SK-N-SH (cell line): Measurements from ENCODE around the gene KIF6. TPM values are rescaled to one million over a fixed set of nuclear protein-coding genes. Genes with fewer than 3 reads are reported as not detected.

Source experiments
- CTCF ChIA-PET: fragments of 300-600, 350-600 bp; formaldehyde crosslinking; extraction: SDS; loops from one replicate; lab custom pipeline; 2021; lab: Yijun Ruan, JAX
- POLR2A ChIA-PET: fragments of 350-600 bp; sonication (Branson Sonifier 250); formaldehyde crosslinking; extraction: SDS; loops from one replicate; lab custom pipeline; 2020; ENCODE audit warnings: antibody characterized with exemption, inconsistent platforms; lab: Yijun Ruan, JAX
- DNase-seq: peaks from one replicate; pipeline ENCODE4 v3.0.0; 2012
- H2AFZ ChIP-seq: fragments of 200-600 bp; sonication (generic); 2 replicates; pipeline ENCODE4 v1.8.1; 2016; ENCODE audit warnings: antibody characterized with exemption, mild to moderate bottlenecking, low read depth
- H3F3A ChIP-seq: fragments of 200-600 bp; sonication (generic); replicated peaks from 2 replicates; pipeline ENCODE3; 2016; ENCODE audit warnings: antibody characterized with exemption, mild to moderate bottlenecking; ENCODE audit not compliant: insufficient read depth
- H3K27ac ChIP-seq, 2 experiments: fragments of 200-500 bp in 1 of 2; fragments of 200-600 bp in 1 of 2; sonication (Bioruptor generic) in 1 of 2; sonication (generic), shearing (Covaris generic) in 1 of 2; 2 replicates each; pipeline versions ENCODE4 v1.5.1 to v1.6.1; 2014 to 2016; ENCODE audit warnings: low read depth in 2 of 2, inconsistent platforms in 1 of 2, low read length in 1 of 2, mild to moderate bottlenecking in 1 of 2, mixed read lengths in 1 of 2
- H3K27me3 ChIP-seq: fragments of 200-600 bp; sonication (generic), shearing (Covaris generic); 2 replicates; pipeline ENCODE4 v1.6.1; 2016; ENCODE audit warnings: mixed run types; ENCODE audit not compliant: insufficient read depth
- H3K36me3 ChIP-seq, 2 experiments: fragments of 200-500 bp in 1 of 2; fragments of 200-600 bp in 1 of 2; sonication (Bioruptor generic) in 1 of 2; sonication (generic) in 1 of 2; replicated peaks in 1 of 2; 2 replicates each; pipeline versions ENCODE3 to v1.5.1; 2014 to 2016; ENCODE audit warnings: low read length in 1 of 2, mild to moderate bottlenecking in 1 of 2; ENCODE audit not compliant: insufficient read depth in 2 of 2, control insufficient read depth in 1 of 2
- H3K4me1 ChIP-seq, 2 experiments: fragments of 200-500 bp in 1 of 2; fragments of 200-600 bp in 1 of 2; sonication (Bioruptor generic) in 1 of 2; sonication (generic), shearing (Covaris generic) in 1 of 2; 2 replicates each; pipeline versions ENCODE4 v1.5.1 to v1.6.1; 2014 to 2016; ENCODE audit warnings: low read depth in 1 of 2, low read length in 1 of 2, mixed run types in 1 of 2; ENCODE audit not compliant: insufficient read depth in 2 of 2, control insufficient read depth in 1 of 2
- H3K4me2 ChIP-seq: fragments of 200-600 bp; sonication (generic), shearing (Covaris generic); 2 replicates; pipeline ENCODE4 v1.6.1; 2017; ENCODE audit warnings: mixed run types
- H3K4me3 ChIP-seq, 2 experiments: fragments of 200-500 bp in 1 of 2; fragments of 200-600 bp in 1 of 2; sonication (Bioruptor generic) in 1 of 2; sonication (generic), shearing (Covaris generic) in 1 of 2; 2 replicates each; pipeline versions ENCODE4 v1.5.1 to v1.8.1; 2014 to 2016; ENCODE audit warnings: low read depth in 2 of 2, inconsistent platforms in 1 of 2, low read length in 1 of 2, mild to moderate bottlenecking in 1 of 2, mixed read lengths in 1 of 2, moderate library complexity in 1 of 2
- H3K79me2 ChIP-seq: fragments of 200-600 bp; sonication (generic); 2 replicates; pipeline ENCODE4 v1.8.1; 2017; ENCODE audit warnings: mild to moderate bottlenecking; ENCODE audit not compliant: insufficient read depth
- H3K9ac ChIP-seq: fragments of 200-600 bp; sonication (generic); 2 replicates; pipeline ENCODE4 v1.6.1; 2017; ENCODE audit warnings: mixed run types
- H3K9me2 ChIP-seq: fragments of 200-600 bp; sonication (generic); 2 replicates; pipeline ENCODE4 v1.6.1; 2017; ENCODE audit warnings: mixed run types
- H3K9me3 ChIP-seq: fragments of 200-600 bp; sonication (generic); 2 replicates; pipeline ENCODE4 v1.6.1; 2017; ENCODE audit warnings: mixed run types, mild to moderate bottlenecking, moderate library complexity
- H4K20me1 ChIP-seq: fragments of 200-600 bp; sonication (generic); 2 replicates; pipeline ENCODE4 v1.6.1; 2017; ENCODE audit warnings: mild to moderate bottlenecking, mixed run types; ENCODE audit not compliant: insufficient read depth
- CHD2 ChIP-seq: fragments of 150-350 bp; IDR thresholded peaks from 2 replicates; pipeline ENCODE4 v1.6.1; 2018; ENCODE audit warnings: low read length; ENCODE audit not compliant: partially characterized antibody
- CTCF ChIP-seq: fragments of 200-600 bp; sonication (generic); IDR thresholded peaks from 2 replicates; pipeline ENCODE4 v1.6.1; 2017; ENCODE audit warnings: antibody characterized with exemption, mild to moderate bottlenecking, moderate library complexity
- ELF1 ChIP-seq: IDR thresholded peaks from 2 replicates; pipeline ENCODE4 v1.4.0; 2012
- EP300 ChIP-seq, 2 experiments: IDR thresholded peaks; 2 replicates each; pipeline versions ENCODE4 v1.4.0 to v1.6.1; 2012; ENCODE audit warnings: borderline replicate concordance in 1 of 2, low read depth in 1 of 2, low read length in 1 of 2
- EZH2phosphoT487 ChIP-seq: fragments of 200-600 bp; sonication (generic); IDR thresholded peaks from 2 replicates; pipeline ENCODE4 v1.6.1; 2017; ENCODE audit warnings: low read depth, mixed run types, mild to moderate bottlenecking, antibody characterized with exemption, moderate library complexity, borderline replicate concordance
- FOSL2 ChIP-seq: IDR thresholded peaks from 2 replicates; pipeline ENCODE4 v1.4.0; 2012; ENCODE audit warnings: low read depth, mild to moderate bottlenecking, moderate library complexity, borderline replicate concordance
- GABPA ChIP-seq: IDR thresholded peaks from 2 replicates; pipeline ENCODE4 v1.4.0; 2012; ENCODE audit warnings: low read depth, mild to moderate bottlenecking
- IRF3 ChIP-seq: fragments of 150-350 bp; IDR thresholded peaks from 2 replicates; pipeline ENCODE4 v1.6.1; 2016; ENCODE audit warnings: mild to moderate bottlenecking, low read depth, low read length
- JUND ChIP-seq: IDR thresholded peaks from 2 replicates; pipeline ENCODE4 v1.4.0; 2012
- MAX ChIP-seq: IDR thresholded peaks from 2 replicates; pipeline ENCODE4 v1.4.0; 2012; ENCODE audit warnings: low read depth
- MEF2A ChIP-seq: IDR thresholded peaks from 2 replicates; pipeline ENCODE4 v1.4.0; 2012; ENCODE audit warnings: low read depth, borderline replicate concordance
- MXI1 ChIP-seq: IDR thresholded peaks from 2 replicates; pipeline ENCODE4 v1.6.1; 2012; ENCODE audit warnings: mild to moderate bottlenecking, low read depth, low read length, improper control_type of control experiment
- NFIC ChIP-seq: IDR thresholded peaks from 2 replicates; pipeline ENCODE4 v1.4.0; 2012; ENCODE audit warnings: borderline replicate concordance
- NRF1 ChIP-seq: IDR thresholded peaks from 2 replicates; pipeline ENCODE4 v1.6.1; 2012; ENCODE audit warnings: low read depth, mild to moderate bottlenecking, low read length
- PBX3 ChIP-seq: IDR thresholded peaks from 2 replicates; pipeline ENCODE4; 2012
- TCF12 ChIP-seq: IDR thresholded peaks from 2 replicates; pipeline ENCODE4 v1.4.0; 2012
- USF1 ChIP-seq: IDR thresholded peaks from 2 replicates; pipeline ENCODE4 v1.4.0; 2012; ENCODE audit warnings: low read depth, borderline replicate concordance
- YY1 ChIP-seq: IDR thresholded peaks from 2 replicates; pipeline ENCODE4 v1.4.0; 2012; ENCODE audit warnings: low read depth, mild to moderate bottlenecking
- WGBS: methylation state at CpG from one replicate; pipeline ENCODE4 v1.1.6; 2017; ENCODE audit warnings: low lambda C conversion rate; 5-methylcytosine and 5-hydroxymethylcytosine counted together
- polyA plus RNA-seq, 3 experiments: library from polyadenylated mRNA; depleted of rRNA; stranded (reverse); fragments of >200 nt; gene quantifications; 2 replicates each; pipeline ENCODE4 v1.2.3, GENCODE V29; 2012

KIF6 gene
- polyA plus RNA-seq, 1 of the 3 experiments (the other 2 are of a cell fraction): 0.13 TPM

GRCh38 chr6:39296745-39297640 is 428.2 kb downstream of the KIF6 start:
- Histone ChIP-seq H3K4me2 (no peak overlapping the region), H3K79me2 (no peaks in the 10 kb centered on the region), H3K9ac (no peak overlapping the region), H3K36me3 (no peaks in the 10 kb centered on the region), H3K9me3 (no peaks in the 10 kb centered on the region), H4K20me1 (no peaks in the 10 kb centered on the region), H3F3A (no peaks in the 10 kb centered on the region), H3K27ac (no peak overlapping the region), H2AFZ (no peak overlapping the region), H3K9me2 (no peaks in the 10 kb centered on the region), H3K27me3 (no peaks in the 10 kb centered on the region), H3K4me1 (peaks cover 0 to 10% of the 10 kb centered on the region in 2 experiments; a peak in 1 of 4 replicates), H3K4me3 (no peak overlapping the region)
- peak; percentile 77 for DNase-seq
- 26% methylated on average over 12 of the region's 18 CpGs for WGBS
- ChIA-PET POLR2A (no interaction called here), CTCF (interaction anchor here (4.7 to 16.6 kb wide), 2 partner anchors 14 to 128 kb away, joined by 27 to 457 read pairs; no protein-coding TSS in a partner anchor)
- TF ChIP-seq GABPA (no peak), JUND (no peak), ELF1 (no peak), MEF2A (no peak), PBX3 (no peak), NFIC (no peak), MXI1 (peak; percentile 36; the same call in 1 of the 2 replicates)

- no peak overlapping the region for H3K4me3 ChIP-seq
- ChIA-PET POLR2A (no interaction called here), CTCF (interaction anchor here (1.2 to 1.6 kb wide), 3 partner anchors 15 to 142 kb away, joined by 3 to 7 read pairs (median 4); no protein-coding TSS in a partner anchor)
- no peak overlapping the region for H3K4me2 ChIP-seq
- no peak overlapping the region for H2AFZ ChIP-seq
- H3K36me3 ChIP-seq: no peaks in the 10 kb centered on the region
- no peaks in the 10 kb centered on the region for H3K79me2 ChIP-seq
- no peaks in the 10 kb centered on the region for H3K27me3 ChIP-seq
- H3K9me2 ChIP-seq: no peaks in the 10 kb centered on the region
- peaks cover 0 to 10% of the 10 kb centered on the region in 2 experiments; a peak in 1 of 4 replicates for H3K4me1 ChIP-seq
- 50% methylated on average over 4 of the region's 5 CpGs for WGBS
- H4K20me1 ChIP-seq: no peaks in the 10 kb centered on the region
- no peak for TF ChIP-seq EZH2phosphoT487
- TF ChIP-seq MEF2A: no peak
- TF ChIP-seq CTCF: no peak
- no peak for TF ChIP-seq USF1
- no peak for TF ChIP-seq EP300 (IDR thresholded peaks at IDR 0.05; ENCODE audit: borderline replicate concordance in 1 of 2, low read depth in 1 of 2, low read length in 1 of 2)
- TF ChIP-seq TCF12: no peak
- no peak for TF ChIP-seq IRF3
- no peak for TF ChIP-seq ELF1
- no peak for TF ChIP-seq CHD2
- no peak for TF ChIP-seq MAX
- no peak for TF ChIP-seq GABPA
- no peak for TF ChIP-seq NRF1
- TF ChIP-seq YY1: no peak
- TF ChIP-seq FOSL2: no peak
- TF ChIP-seq, all 33 proteins: peak for 0
- H3K9me3 ChIP-seq: no peaks in the 10 kb centered on the region
- no peak overlapping the region for H3K9ac ChIP-seq
- H3F3A ChIP-seq: no peaks in the 10 kb centered on the region
- H3K27ac ChIP-seq: no peak overlapping the region
- DNase-seq: no peak
Observed at GRCh38 chr6:39295611-39296011, 429.6 kb downstream of the KIF6 start.
